Aorta (tissue), 5 donors: ENCODE results near the gene BOLA2B. TPM values are rescaled to one million over a fixed set of nuclear protein-coding genes. Genes with fewer than 3 reads are reported as not detected.
"Not testable (repeated sequence)": the region's sequence is repeated elsewhere in the genome, so short reads cannot be mapped to it uniquely, and the experiment has no call there.

Experiments used
- ATAC-seq: fragments of 200-7000 bp; cut with Tn5 transposase; one replicate; pipeline ENCODE4 v1.9.1; 2022; ENCODE audit warnings: moderate library complexity; ENCODE audit not compliant: low FRiP score
- DNase-seq, 2 donors: peaks; one replicate each; pipeline ENCODE4 v3.0.0-alpha.2; 2020
- H3K27ac ChIP-seq, 2 donors: one replicate each; pipeline ENCODE4 v1.5.1; 2013; ENCODE audit warnings: low read length in 2 of 2, mild to moderate bottlenecking in 2 of 2, moderate library complexity in 2 of 2, control low read depth in 1 of 2, inconsistent platforms in 1 of 2, low read depth in 1 of 2
- H3K27me3 ChIP-seq, 2 donors: one replicate each; pipeline ENCODE4 v1.6.1; 2013; ENCODE audit warnings: control low read depth in 1 of 2, low read length in 1 of 2, mild to moderate bottlenecking in 1 of 2, moderate library complexity in 1 of 2; ENCODE audit not compliant: insufficient read depth in 2 of 2, control insufficient read depth in 1 of 2
- H3K36me3 ChIP-seq, 2 donors: one replicate each; pipeline ENCODE4 v1.6.1; 2013; ENCODE audit warnings: control low read depth in 1 of 2, low read length in 1 of 2, mild to moderate bottlenecking in 1 of 2; ENCODE audit not compliant: insufficient read depth in 2 of 2, control insufficient read depth in 1 of 2
- H3K4me1 ChIP-seq, 2 donors: one replicate each; pipeline ENCODE4 v1.6.1; 2013; ENCODE audit warnings: low read length in 2 of 2, control low read depth in 1 of 2, mild to moderate bottlenecking in 1 of 2, moderate library complexity in 1 of 2; ENCODE audit not compliant: insufficient read depth in 2 of 2, control insufficient read depth in 1 of 2
- H3K4me3 ChIP-seq, 2 donors: one replicate each; pipeline ENCODE4 v1.5.1; 2013; ENCODE audit warnings: low read length in 2 of 2, control low read depth in 1 of 2, mild to moderate bottlenecking in 1 of 2
- H3K9me3 ChIP-seq: one replicate; pipeline ENCODE4 v1.6.1; 2013; ENCODE audit warnings: mild to moderate bottlenecking, low read length; ENCODE audit not compliant: control insufficient read depth
- WGBS, 2 donors: extraction: QIAGEN DNeasy Blood & Tissue Kit; methylation state at CpG; one replicate each; pipeline ENCODE4 v1.1.7; 2013; 5-methylcytosine and 5-hydroxymethylcytosine counted together
- intact Hi-C, 2 donors: fragments of 100-400 bp; cut with DNase I; formaldehyde crosslinking; loops; one replicate each; pipeline versions ENCODE4 v1.14.2 to v1.15.0; 2022
- long read RNA-seq, 2 donors: library from polyadenylated mRNA; unstranded; transcript quantifications; one replicate each; pipeline ENCODE4 v2.0.0, GENCODE V29; 2020 to 2021
- polyA plus RNA-seq, 2 donors: library from polyadenylated mRNA; stranded (reverse); fragments of 200-250 nt; gene quantifications; one replicate each; pipeline ENCODE4 v1.2.3, GENCODE V29; 2013
- total RNA-seq, 2 donors: library from RNA; stranded (reverse); fragmentation: NEBNext Ultra II Directional; extraction: Animal tissue kit (Norgen Biotek cat#: 25700); gene quantifications; one replicate each; pipeline ENCODE4 v1.2.1, GENCODE V29; 2021
- donor health status: healthy with polysubstance abuse.
- donor health status: Bipolar disorder and iron deficiency.
- donor health status: DM: no; HTN: no; CAD: no.
- donor health status: DM: no; HTN: no; CAD: no.
- donor health status: DM: yes; HTN: yes; CAD: no.

BOLA2B gene
- 10 to 100 TPM; 31.3 to 52.1 TPM for total RNA-seq
- polyA plus RNA-seq, result 100 to 1,000 TPM in 1 of 2 donors, 10 to 100 TPM in 1; 81.6 to 145 TPM
- long read RNA-seq, donor 1, partial matches to known transcripts, result 0 of 2 reads
- long read RNA-seq, donor 1, other reads (novel, unspliced or antisense), result 0 of 2 reads
- long read RNA-seq, donor 2, partial matches to known transcripts, result 0 of 16 reads
- long read RNA-seq, donor 2, other reads (novel, unspliced or antisense), result 14 of 16 reads

DNA sequence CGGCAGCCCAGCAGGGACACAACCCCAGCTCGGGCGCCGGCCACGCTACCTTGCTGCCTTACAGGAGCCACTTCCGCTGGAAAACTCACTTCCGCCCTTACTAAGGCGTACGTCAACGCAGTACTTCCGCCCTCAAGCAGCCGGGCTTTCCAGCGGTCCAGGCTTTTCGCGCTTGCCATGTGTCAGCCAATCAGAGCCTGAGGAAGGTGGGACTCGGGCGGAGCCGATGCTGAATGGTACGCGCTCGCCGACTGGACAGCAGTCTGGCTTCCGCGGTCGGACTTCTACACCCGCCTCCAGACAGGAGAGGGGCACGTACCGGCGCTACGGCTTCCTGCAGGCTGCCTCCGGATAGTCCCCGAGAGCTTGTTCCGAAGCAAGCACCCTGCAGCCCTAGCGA, at the start of gene BOLA2B, which contains the start of gene SLX1A:
Gene BOLA2B, minus strand, starts transcription at position 52 of the 400 bp plus-strand sequence. CDS start 71 bp downstream, outside the sequence.
Gene SLX1A, plus strand, starts transcription at position 261 of the 400 bp plus-strand sequence. CDS start 210 bp downstream, outside the sequence.
- WGBS, 2 donors, result no CpG with 5 or more reads among the region's 34 CpGs
- H3K9me3 ChIP-seq, H3K27ac ChIP-seq, DNase-seq, H3K4me1 ChIP-seq, H3K4me3 ChIP-seq, H3K27me3 ChIP-seq, H3K36me3 ChIP-seq, intact Hi-C loops: not testable (repeated sequence)
- ATAC-seq, result peak; percentile 98

DNA sequence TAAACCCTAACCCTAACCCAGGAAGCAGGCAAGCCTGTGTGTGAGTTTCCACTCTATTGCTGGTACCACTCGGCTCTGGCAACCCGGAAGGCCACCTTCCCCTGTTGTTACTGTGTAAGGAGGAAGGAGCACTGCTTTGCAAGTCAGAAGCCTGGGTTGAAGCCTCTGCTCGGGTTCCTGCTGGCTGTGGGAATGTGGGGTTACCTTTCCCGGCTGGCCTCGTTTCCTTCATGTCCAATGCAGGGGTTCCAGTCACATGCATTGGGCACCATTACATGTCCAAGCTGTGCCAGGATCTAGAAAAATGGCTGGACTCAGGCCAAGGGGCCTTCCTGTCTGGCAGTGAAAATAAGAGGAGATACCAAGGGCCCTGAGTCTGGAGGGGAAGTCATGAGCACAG, 23.6 kb upstream of the BOLA2B start:
- peak; percentile 30 to 42 for DNase-seq
- ATAC-seq, H3K9me3 ChIP-seq, H3K27ac ChIP-seq, H3K27me3 ChIP-seq, H3K36me3 ChIP-seq, H3K4me3 ChIP-seq, H3K4me1 ChIP-seq, intact Hi-C loops: not testable (repeated sequence)
- WGBS, 2 donors, result 59 to 62% methylated on average over 3 of the region's 5 CpGs

DNA sequence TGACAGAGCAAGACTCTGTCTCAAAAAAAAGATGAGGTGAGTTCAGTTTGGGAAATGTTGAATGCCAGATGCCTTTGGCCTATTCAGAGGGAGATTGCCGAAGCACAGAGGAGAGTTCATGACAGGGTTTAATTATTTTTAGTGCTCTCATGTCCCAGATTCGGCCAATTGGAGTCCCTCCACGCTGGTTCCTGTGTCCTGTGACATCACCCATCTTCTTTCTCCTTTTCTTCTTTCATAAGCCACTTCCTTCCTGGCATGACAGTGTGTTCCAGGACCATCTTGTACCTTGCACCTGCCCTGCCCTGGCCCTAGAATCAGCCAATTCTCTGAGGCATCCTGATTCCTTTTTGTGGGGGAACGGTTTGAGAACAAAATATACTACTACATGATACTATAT, 17.9 kb upstream of the BOLA2B start:
- no CpG with 5 or more reads among the region's 4 CpGs for WGBS, 2 donors
- DNase-seq, intact Hi-C loops: not testable (repeated sequence)

DNA sequence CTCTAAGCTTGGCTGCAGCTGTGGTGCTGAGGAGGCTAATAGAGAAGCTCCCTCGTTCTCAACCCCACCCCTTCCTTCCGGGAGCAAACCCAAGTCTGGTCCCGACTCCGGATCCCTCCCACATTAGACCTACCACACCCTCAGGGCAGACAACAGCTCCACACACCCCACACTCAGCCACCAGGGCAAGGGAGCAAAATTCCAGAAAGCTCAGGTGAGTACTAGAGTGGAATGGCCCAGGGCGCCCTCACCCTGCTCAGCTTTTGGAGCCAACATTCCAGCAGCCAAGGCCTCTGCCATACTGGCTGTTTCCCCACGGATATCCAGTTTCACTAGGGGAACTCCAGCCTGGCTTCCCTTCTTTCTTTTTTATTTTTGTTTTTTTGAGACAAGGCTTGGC, 15.6 kb upstream of the BOLA2B start:
- intact Hi-C loops, H3K4me3 ChIP-seq, H3K9me3 ChIP-seq, H3K27me3 ChIP-seq, H3K36me3 ChIP-seq, H3K27ac ChIP-seq, H3K4me1 ChIP-seq: not testable (repeated sequence)
- DNase-seq, result peak; percentile 61 to 79
- 2% methylated on average over 4 of the region's 6 CpGs for WGBS, 2 donors
- ATAC-seq, result peak; percentile 74

More for the DNA sequence above, 17.9 kb upstream of the BOLA2B start:
- H3K27ac ChIP-seq, H3K4me1 ChIP-seq, H3K36me3 ChIP-seq, H3K27me3 ChIP-seq, ATAC-seq, H3K9me3 ChIP-seq, H3K4me3 ChIP-seq: not testable (repeated sequence)

DNA sequence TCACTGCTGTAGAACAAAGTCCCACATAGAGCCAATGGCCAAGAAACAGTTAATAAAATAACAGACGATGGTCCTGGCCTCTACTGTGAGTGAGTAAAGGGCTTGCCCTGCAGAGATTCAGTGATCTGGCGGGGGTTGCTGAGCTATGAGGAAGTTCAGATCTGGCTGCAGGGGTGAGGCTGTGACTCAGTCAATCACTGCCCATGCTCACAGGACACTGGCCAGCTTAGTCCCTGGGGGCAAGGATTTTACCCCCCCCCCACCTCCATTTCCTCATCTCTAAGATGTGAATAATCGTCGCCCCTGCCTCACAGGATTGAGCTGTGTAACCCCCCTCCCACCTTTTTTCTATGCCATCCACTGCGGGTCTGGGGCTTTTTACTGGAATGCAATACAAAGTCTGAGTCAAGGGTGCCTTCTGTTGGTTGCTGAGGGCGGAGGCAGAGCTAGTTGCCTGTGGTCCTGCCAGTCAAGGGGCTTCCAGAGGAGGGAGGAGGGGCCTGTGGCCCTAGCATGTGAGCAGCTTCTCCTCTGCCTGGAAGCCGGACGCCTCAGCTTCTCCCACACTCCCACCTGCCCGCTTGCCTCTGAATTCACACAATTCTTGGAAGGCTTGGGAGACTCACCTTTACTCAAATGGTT, 13.7 kb upstream of the BOLA2B start:
- H3K27me3 ChIP-seq, H3K4me3 ChIP-seq, H3K27ac ChIP-seq, H3K9me3 ChIP-seq, H3K4me1 ChIP-seq, ATAC-seq, intact Hi-C loops, H3K36me3 ChIP-seq: not testable (repeated sequence)
- 8 to 13% methylated on average over 2 of the region's 9 CpGs for WGBS, 2 donors
- peak; percentile 42 to 61 for DNase-seq

DNA sequence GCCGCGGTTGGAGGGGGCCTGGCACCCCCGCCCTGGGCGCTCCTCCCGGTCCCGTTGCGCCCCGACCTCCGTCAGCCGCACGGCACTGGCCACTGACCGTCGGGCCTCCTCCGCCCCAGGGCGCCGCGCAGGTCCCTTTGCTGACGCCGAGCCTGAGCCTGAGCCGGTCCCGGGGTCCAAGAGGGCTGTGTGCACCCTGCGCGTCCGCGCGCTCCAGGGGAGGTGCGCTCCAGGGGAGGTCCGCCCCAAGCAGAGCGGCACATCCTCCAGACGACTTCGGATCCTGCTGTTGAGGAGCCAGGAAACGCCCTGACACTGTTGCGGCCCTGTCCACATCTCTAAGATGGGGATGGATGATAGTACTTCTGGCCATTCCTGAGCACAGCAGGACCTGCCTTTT, 12.8 kb upstream of the BOLA2B start:
- H3K4me1 ChIP-seq, DNase-seq, H3K36me3 ChIP-seq, intact Hi-C loops, H3K9me3 ChIP-seq, H3K27me3 ChIP-seq, H3K27ac ChIP-seq: not testable (repeated sequence)
- no CpG with 5 or more reads among the region's 33 CpGs for WGBS, 2 donors
- ATAC-seq, result peak; percentile 26
- peak overlapping the region in 1 of 2 donors; percentile 26 for H3K4me3 ChIP-seq

DNA sequence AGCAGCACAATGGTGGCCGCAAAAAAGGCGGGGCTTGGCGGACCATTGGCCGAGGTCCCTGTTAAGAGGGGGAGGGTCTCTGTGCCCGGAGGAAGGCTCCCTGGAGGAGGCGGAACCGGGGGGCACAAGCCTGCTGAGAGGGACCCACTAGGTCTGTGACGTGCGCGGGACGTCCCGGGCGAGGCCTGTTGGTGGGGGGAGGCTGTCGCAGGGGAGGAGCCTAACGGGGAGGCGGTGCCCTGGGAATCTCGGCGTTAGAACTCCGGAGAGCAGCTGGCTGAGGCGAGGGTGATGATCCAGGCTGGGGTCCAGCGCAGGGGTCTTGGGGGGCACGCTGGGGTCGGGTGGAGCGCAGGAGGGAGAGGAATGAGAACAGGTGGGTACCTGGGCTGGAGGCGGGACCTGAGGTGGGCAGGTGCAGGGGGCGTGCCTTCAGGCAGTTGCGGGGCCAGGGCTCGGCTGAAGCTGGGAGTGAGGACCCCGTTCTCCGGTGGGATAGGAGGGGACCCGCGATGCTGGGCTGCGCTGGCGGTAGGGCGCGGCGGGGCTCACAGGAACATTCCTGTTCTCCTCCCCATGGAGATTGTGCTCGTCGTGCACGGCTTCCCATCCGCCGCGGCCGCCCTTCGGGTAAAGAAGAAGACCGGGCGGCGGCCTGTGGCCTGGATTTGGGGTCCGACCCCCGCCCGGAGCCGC, 12.2 kb upstream of the BOLA2B start:
- H3K36me3 ChIP-seq, H3K27me3 ChIP-seq, H3K27ac ChIP-seq, intact Hi-C loops, H3K4me1 ChIP-seq, H3K9me3 ChIP-seq: not testable (repeated sequence)
- H3K4me3 ChIP-seq, result peak overlapping the region; percentile 26 to 59
- ATAC-seq (peak; percentile 62), DNase-seq (peak; percentile 39 to 65)
- 0 to 2% methylated on average over 12 to 20 of the region's 52 CpGs for WGBS, 2 donors

DNA sequence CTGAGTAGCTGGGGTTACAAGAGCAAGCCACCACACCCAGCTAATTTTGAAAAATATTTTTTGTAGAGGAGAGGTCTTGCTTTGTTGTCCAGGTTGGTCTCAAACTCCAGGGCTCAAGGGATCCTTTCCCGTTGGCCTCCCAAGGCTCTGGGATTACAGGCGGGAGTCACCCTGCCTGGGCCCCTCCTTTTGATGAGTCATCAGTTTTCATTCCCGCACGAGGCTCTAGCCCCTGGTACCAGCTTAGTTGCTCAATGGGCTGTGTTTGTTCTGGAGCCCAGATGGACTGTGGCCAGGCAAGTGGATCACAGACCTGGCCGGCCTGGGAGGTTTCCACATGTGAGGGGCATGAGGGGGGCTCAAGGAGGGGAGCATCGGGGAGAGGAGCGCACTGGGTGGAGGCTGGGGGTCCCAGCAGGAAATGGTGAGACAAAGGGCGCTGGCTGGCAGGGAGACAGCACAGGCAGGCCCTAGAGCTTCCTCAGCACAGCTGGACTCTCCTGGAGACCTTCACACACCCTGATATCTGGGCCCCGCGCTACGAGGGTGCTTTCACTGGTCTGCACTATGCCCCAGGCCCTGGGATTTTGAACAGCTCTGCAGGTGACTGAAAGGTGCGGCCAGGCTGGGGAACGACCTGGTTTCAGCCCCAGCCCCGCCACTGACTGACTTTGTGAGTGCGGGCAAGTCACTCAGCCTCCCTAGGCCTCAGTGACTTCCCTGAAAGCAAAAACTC, 6.3 kb upstream of the BOLA2B start:
- H3K27me3 ChIP-seq, H3K4me1 ChIP-seq, H3K4me3 ChIP-seq, H3K36me3 ChIP-seq, H3K27ac ChIP-seq, intact Hi-C loops, DNase-seq, H3K9me3 ChIP-seq: not testable (repeated sequence)
- no CpG with 5 or more reads among the region's 15 CpGs for WGBS, 2 donors
- peak; percentile 26 for ATAC-seq
